Thoracic aorta (tissue), 2 donors: ENCODE results near the gene GRM8. TPM values are rescaled to one million over a fixed set of nuclear protein-coding genes. Genes with fewer than 3 reads are reported as not detected.

Experiments used
- ATAC-seq: fragments of 150-250 bp; one replicate; pipeline ENCODE4 v1.8.0; 2017; ENCODE audit warnings: low read depth; ENCODE audit not compliant: insufficient number of reproducible peaks, low FRiP score
- DNase-seq: peaks from one replicate; pipeline ENCODE4 v3.0.0-alpha.2; 2020; ENCODE audit warnings: low spot score
- H3K27ac ChIP-seq, 2 donors: fragments of 200-600 bp; sonication (generic); 1 replicate in 1 of 2; 2 replicates in 1 of 2; pipeline ENCODE4 v1.5.1; 2016; ENCODE audit warnings: mild to moderate bottlenecking in 2 of 2, moderate library complexity in 2 of 2
- H3K27me3 ChIP-seq: fragments of 200-600 bp; sonication (generic); replicated peaks from 2 replicates; pipeline ENCODE4 v1.6.0; 2016; ENCODE audit warnings: mild to moderate bottlenecking; ENCODE audit not compliant: insufficient read depth
- H3K36me3 ChIP-seq: fragments of 200-600 bp; sonication (generic); one replicate; pipeline ENCODE4 v1.5.1; 2016
- H3K4me1 ChIP-seq, 2 donors: fragments of 200-600 bp; sonication (generic); 1 replicate in 1 of 2; 2 replicates in 1 of 2; pipeline versions ENCODE4 v1.5.1 to v1.6.0; 2016; ENCODE audit warnings: low read depth in 2 of 2, mild to moderate bottlenecking in 1 of 2; ENCODE audit not compliant: control insufficient read depth in 1 of 2
- H3K4me3 ChIP-seq: fragments of 200-600 bp; sonication (generic); 2 replicates; pipeline ENCODE4 v1.5.1; 2016; ENCODE audit warnings: mild to moderate bottlenecking
- H3K9me3 ChIP-seq: fragments of 200-600 bp; sonication (generic); 2 replicates; pipeline ENCODE4 v1.5.1; 2016
- total RNA-seq, 2 donors: library from RNA; depleted of rRNA; stranded (reverse); fragments of >200 nt; gene quantifications; one replicate each; pipeline versions ENCODE4 v1.1.0 to v1.2.3, GENCODE V29; 2016
- TF ChIP-seq, protein P1 (sequence below): fragments of 200-600 bp; sonication (generic); IDR thresholded peaks from one replicate; pipeline ENCODE4 v1.5.1; 2019; ENCODE audit warnings: antibody characterized with exemption

Gene GRM8
- total RNA-seq, 2 donors from 2014 or later: not detected

DNA sequence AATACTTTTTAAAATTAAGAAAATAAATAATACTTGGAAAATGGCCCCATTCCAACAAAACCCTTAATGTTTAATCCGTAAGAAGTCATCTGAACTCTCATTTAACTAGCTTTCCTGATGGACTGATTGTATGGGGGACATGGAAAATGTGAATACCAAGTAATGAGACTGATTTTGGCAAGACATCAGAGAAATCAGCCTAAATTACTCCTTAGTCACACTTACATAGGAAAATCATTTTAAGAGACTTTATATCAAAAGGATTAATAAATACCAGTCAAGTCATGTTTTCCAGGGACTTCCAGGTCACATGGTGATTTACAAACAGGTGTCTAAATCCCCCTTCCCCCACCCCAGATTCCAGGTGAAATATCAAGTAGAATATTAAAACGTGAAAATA lies 58.2 kb downstream of the GRM8 start:
- Histone ChIP-seq H3K4me1 (no peaks in the 10 kb centered on the region), H3K36me3 (no peaks in the 10 kb centered on the region), H3K27me3 (no peaks in the 10 kb centered on the region), H3K27ac (no peak overlapping the region), H3K9me3 (no peaks in the 10 kb centered on the region), H3K4me3 (no peak overlapping the region)
- ATAC-seq (no peak), DNase-seq (no peak)
- TF ChIP-seq, protein P1, sequence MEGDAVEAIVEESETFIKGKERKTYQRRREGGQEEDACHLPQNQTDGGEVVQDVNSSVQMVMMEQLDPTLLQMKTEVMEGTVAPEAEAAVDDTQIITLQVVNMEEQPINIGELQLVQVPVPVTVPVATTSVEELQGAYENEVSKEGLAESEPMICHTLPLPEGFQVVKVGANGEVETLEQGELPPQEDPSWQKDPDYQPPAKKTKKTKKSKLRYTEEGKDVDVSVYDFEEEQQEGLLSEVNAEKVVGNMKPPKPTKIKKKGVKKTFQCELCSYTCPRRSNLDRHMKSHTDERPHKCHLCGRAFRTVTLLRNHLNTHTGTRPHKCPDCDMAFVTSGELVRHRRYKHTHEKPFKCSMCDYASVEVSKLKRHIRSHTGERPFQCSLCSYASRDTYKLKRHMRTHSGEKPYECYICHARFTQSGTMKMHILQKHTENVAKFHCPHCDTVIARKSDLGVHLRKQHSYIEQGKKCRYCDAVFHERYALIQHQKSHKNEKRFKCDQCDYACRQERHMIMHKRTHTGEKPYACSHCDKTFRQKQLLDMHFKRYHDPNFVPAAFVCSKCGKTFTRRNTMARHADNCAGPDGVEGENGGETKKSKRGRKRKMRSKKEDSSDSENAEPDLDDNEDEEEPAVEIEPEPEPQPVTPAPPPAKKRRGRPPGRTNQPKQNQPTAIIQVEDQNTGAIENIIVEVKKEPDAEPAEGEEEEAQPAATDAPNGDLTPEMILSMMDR: no peak

DNA sequence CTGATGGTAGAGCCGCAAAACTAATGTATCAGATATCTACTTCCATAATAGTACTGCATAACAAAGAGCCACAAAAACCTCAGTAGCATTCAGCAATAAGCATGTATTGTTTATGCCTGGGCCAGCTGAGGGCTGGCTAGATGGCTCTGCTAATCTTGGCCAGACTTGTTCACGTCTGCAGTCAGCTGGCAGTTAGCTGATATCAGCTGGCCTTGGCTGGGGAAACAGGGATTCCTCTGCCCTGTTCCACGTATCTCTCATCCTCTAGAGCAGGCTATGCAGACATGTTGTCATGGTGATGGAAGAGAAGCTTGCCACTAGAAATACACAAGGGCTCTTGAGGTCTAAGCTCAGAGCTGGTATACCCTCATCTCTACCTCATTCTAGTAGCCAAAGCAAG lies 62.9 kb downstream of the GRM8 start:
- ATAC-seq: no peak
- TF ChIP-seq, protein P1: no peak

DNA sequence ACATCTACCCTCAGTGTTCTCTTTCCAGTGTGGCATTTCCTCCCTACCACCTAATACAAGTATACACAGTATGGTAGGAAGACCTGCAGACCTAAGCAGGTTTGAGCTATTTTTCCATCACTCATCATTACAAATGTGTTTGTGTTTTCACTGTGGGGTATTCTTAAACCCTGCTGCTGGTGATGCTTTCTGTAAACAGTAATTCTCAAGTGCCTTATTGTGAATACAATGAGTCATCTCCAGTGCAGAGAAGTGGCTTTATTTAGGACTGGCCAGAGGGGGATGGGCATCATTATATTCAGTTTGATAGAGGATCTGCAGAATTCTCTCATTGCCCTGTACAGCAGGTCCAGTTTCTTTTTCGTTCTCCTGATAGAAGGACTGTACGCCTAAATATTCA lies 63.7 kb downstream of the GRM8 start:
- H3K4me1 ChIP-seq: no peaks in the 10 kb centered on the region
- TF ChIP-seq, protein P1: no peak
- no peak overlapping the region for H3K4me3 ChIP-seq
- DNase-seq: no peak
- no peaks in the 10 kb centered on the region for H3K27me3 ChIP-seq
- no peaks in the 10 kb centered on the region for H3K36me3 ChIP-seq
- no peaks in the 10 kb centered on the region for H3K9me3 ChIP-seq
- no peak overlapping the region for H3K27ac ChIP-seq
- ATAC-seq: no peak

More for the DNA sequence above, 62.9 kb downstream of the GRM8 start:
- no peak for DNase-seq
- Histone ChIP-seq H3K9me3 (no peaks in the 10 kb centered on the region), H3K27me3 (no peaks in the 10 kb centered on the region), H3K27ac (no peak overlapping the region), H3K36me3 (no peaks in the 10 kb centered on the region), H3K4me3 (no peak overlapping the region), H3K4me1 (no peaks in the 10 kb centered on the region)

DNA sequence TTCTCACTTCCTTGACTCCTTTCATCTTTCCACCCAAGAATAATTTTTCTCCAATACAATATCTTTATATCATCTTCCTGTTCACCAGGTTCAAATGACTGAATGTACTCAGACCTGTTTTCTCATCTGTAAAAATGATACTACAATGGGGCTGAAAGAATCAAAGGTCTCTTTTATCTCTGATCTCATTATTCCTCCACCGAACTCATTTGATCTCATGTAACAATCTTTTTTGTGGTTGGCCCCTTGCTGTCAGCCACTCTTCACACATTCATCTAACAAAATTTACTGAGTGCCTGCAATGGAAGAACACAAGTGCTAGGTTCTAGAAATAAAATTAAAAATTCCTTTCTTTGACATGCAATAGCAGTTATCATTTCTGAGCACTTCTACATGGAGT lies 65.0 kb downstream of the GRM8 start:
- Histone ChIP-seq H3K27ac (no peak overlapping the region), H3K4me3 (no peak overlapping the region), H3K36me3 (no peaks in the 10 kb centered on the region), H3K27me3 (no peaks in the 10 kb centered on the region), H3K4me1 (no peaks in the 10 kb centered on the region), H3K9me3 (no peaks in the 10 kb centered on the region)
- no peak for ATAC-seq
- TF ChIP-seq, protein P1: no peak
- no peak for DNase-seq

DNA sequence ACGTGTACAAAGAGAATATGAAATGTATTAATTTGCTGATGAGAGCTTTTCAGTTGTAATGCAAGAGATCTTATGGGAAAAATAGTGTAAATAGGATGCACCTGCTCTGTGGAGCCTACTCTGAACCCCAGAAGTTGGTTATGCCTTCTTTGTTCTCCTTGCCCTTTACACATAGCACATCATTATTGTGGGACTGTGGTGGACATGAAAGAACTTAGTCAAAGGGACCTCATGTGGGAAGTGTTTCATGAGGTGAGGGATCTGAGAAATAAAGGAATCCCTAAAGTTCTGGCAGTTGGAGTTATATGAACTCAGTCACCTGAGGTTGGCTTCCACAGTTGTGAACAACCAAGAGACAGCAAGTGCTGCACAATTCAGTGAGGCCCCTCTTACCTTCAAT lies 66.1 kb downstream of the GRM8 start:
- Histone ChIP-seq H3K4me1 (no peaks in the 10 kb centered on the region), H3K36me3 (no peaks in the 10 kb centered on the region), H3K27me3 (no peaks in the 10 kb centered on the region), H3K9me3 (no peaks in the 10 kb centered on the region), H3K4me3 (no peak overlapping the region), H3K27ac (no peak overlapping the region)
- ATAC-seq: no peak
- TF ChIP-seq, protein P1: no peak
- no peak for DNase-seq
